NCI-H2029 (cell line): Measurements from ENCODE around the gene ANKRD40CL.
A peak's percentile ranks its signal among the peaks of the same experiment; 100 is the strongest.
"Not testable (repeated sequence)": the region's sequence is repeated elsewhere in the genome, so short reads cannot be mapped to it uniquely, and the experiment has no call there.

Experiments
- DNase-seq: peaks from one replicate; lab custom pipeline; 2025; lab: John Stamatoyannopoulos, UW

ANKRD40CL gene, protein sequence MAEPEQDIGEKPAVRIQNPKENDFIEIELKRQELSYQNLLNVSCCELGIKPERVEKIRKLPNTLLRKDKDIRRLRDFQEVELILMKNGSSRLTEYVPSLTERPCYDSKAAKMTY

DNA sequence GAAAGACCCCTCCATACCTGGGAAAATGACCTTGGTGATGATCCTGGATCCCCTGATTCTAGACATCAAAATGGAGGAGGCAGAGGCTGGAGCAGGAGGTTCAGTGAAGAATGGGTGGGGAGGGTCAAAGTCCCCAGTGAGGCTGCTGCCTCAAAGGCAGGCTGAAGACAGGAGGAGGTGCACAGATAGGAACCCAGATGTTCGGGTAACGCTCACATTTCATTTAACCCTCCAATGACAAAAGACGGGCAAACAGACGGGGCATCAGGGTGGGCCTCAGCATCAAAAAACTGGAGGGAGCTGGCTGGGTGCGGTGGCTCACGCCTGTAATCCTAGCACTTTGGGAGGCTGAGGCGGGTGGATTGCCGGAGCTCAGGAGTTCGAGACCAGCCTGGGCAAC is at the start of gene ANKRD40CL:
ANKRD40CL (minus strand) TSS at position 73 of the 400 bp plus-strand sequence. CDS start 605 bp downstream, outside the sequence.
- no peak for DNase-seq

DNA sequence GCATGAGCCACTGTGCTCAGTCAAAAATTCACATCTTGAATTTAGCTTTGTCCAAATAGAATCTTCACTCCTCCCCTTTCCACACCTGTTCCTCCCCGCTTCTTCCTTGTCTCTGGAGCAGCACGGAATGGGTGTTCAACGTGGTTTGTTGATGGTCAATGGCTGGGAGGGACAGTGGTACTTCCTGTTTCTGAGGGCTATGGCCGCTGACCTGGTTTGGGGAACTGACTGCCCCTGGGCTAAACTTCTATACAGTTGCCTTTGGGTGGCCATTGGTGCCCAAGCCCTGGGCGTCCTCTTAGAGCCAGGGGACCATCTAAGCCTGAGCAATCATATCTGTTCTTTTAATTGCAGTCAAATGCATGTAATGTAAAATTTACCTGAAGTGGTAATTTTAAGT is 49.0 kb upstream of the ANKRD40CL start:
- no peak for DNase-seq

DNA sequence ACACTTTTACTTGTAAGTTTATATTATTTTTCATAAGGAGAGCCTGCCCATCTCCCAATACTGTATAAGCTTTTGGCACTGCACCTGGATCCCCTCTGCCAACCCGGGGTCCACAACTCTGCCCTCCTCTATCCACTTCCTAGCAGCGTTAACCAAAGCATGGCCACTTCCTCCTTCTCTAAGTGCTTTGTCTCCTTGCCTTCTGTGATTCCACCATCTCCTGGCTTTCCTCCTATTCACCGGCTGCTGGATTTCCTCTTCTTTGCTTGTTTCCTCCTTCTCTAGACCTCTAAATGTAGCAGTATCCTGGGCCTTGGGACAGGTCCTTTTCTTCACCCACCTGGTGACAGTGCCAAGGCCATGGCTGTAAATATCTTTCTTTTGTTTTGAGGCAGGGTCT is 48.1 kb upstream of the ANKRD40CL start:
- no peak for DNase-seq

DNA sequence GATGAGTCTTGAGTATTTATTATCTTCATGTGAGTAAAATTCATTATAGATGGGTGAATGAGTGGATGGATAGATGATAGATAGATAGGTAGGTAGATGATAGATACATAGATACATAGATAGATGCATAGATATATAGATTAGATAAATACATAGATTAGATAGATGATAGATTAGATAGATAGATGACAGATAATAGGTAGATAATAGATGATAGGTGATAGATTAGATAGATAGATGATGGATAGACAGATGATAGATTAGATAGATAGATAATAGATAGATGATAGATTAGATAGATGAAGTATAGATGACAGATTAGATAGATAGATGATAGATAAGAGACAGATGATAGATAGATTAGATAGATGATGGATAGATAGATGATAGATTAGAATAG is 46.3 kb upstream of the ANKRD40CL start:
- DNase-seq = no peak

DNA sequence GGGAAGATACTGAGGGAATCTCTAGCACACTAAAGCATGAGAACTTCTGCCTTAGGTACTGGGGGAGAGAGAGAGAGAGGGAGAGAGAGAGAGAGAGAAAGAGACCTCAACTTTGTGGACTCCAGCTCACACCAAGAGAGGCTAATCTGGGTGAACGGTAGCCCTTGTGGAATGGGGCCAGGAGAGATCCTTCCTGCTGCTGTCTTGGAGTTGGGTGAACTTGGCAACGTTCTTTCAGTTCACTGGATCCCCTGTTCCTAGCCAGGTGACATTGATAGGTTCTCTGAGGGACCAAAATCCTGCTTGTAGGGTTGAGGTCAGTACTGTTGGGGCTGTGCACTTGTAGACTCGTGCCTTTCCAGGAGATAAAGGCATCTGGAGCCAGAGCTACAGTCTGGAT is 41.6 kb upstream of the ANKRD40CL start:
- no peak for DNase-seq

DNA sequence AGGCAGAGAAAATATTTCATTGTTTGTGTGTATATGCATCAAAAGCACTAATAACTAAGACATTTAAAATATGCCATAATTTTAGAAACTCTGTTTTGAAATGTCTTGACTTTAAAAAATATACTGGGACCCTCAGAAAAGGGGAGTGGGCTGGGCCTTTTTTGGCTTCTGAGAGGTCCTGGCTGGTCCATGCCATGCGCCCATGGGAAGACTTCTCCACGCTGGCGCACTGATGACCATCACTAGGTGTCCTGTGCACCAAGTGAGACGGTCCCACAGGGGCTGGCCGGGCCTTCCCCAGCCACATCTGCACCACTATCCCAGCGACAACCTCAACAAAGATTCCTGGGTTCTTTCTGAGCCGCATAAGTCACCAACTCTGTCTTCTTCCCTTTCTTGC is 41.1 kb upstream of the ANKRD40CL start:
- no peak for DNase-seq

DNA sequence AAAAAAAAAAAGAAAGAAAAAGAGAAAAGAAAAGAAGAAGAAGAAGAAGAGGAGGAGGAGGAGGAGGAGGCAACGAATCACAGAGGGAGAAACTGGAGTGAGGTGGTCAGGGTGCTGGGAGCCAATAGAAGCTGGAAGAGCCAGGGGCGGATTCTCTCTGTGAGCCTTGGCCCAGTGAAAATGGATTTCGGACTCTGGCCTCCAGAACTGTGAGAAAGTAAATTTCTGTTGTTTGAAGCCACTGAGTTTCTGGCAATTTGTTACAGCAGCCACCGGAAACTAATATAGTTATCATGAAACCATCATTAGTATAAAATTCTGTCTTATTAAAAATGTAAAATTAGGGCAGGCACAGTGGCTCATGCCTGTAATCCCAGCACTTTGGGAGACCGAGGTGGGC is 40.4 kb upstream of the ANKRD40CL start:
- DNase-seq = no peak

DNA sequence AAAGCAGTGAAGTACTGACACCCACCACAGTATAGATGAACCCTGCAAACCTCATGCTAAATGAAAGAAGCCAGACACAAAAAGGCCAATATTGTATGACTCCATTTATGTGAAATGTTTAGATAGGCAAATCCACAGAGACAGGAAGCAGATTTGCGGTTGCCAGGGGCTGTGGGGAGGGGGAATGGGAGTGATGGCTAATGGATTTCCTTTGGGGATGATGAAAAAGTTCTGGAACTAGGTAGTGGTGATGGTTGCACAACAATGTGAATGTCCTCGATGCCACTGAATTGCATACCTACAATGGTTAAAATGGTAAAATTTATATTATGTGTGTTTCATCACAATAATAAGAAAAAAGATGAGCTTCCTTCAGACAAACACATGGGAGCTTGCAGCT is 39.7 kb upstream of the ANKRD40CL start:
- no peak for DNase-seq

DNA sequence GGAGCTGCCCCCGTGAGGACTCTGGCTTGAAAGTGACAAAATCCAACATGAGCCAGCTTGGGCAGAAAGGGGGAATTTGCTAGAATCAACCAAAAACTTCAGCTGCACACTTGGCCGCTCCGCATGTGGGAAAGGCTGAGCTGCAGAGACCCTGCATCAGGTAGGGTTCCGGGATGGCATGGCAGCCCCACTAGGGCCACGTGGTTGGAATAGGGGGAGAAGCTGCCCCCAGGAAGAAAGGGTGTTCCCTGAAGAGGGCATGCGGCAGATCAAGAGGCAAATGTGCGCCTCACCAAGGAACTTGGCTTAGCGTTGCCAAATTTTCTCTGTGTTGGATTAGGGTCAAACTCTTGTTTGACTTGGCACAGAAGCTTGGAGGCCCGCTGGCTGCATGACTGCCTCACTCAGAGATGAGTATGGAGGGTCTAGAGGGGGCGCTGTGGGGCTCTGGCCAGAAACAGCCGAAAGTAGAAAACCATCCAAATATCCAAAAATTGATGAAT is 38.9 kb upstream of the ANKRD40CL start:
- peak; percentile 5 for DNase-seq

DNA sequence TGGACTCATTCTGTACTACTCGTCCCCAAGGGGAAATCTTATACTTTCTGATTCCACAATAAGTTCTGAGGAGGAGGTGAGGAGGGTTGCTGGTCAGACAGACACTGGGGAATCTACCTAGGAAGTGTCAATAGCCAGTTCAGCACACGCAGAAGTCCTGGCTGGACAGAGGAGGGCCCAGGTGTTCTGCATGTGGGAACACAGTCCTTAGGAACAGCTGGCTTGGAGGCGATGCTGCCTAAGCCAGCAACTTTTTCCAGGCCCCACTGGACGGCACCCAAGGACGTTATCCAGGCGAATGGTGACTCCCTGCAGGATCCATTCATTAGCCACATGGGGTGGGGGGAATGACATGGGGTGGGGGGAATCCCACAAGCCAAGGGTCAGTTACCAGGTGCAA is 38.2 kb upstream of the ANKRD40CL start:
- DNase-seq = no peak

DNA sequence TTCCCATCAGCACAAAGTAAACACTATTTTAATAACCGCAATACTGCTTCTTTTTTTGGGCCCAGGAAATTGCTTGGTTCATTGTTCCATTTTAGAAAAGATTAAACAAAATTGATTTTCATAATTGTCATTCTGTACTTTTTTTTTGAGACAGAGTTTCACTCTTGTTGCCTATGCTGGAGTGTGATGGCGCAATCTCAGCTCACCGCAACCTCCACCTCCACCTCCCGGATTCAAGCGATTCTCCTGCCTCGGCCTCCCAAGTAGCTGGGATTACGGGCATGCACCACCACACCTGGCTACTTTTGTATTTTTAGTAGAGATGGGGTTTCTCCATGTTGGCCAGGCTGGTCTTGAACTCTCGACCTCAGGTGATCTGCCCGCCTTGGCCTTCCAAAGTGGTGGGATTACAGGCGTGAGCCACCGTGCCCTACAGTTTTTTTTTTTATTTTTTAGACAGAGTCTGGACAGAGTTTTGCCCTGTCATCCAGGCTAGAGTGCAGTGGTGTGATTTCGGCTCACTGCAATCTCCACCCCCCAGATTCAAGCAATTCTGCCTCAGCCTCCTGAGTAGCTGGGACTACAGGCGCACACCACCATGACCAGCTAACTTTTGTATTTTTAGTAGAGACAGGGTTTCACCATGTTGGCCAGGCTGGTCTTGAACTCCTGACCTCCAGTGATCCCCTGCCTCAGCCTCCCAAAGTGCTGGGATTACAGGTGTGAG is 37.6 kb upstream of the ANKRD40CL start:
- DNase-seq = not testable (repeated sequence)

DNA sequence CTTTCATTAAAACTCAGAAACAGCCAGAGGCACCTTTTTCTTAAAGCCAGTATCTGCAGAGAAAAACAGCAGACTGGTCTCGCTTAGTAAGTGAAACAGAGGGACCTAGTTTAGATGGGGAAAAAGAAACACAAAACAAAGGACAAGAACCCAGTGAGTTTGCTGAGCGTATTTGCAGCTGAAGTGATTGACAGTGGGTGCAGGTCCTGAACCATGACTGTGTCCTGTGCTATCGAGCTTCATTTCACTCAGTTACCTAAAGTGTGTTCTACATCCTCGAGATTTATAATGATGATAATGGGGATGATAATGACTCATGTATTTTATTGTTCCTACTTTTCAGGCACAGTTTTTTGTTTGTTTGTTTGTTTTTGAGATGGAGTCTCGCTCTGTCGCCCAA is 36.4 kb upstream of the ANKRD40CL start:
- no peak for DNase-seq

DNA sequence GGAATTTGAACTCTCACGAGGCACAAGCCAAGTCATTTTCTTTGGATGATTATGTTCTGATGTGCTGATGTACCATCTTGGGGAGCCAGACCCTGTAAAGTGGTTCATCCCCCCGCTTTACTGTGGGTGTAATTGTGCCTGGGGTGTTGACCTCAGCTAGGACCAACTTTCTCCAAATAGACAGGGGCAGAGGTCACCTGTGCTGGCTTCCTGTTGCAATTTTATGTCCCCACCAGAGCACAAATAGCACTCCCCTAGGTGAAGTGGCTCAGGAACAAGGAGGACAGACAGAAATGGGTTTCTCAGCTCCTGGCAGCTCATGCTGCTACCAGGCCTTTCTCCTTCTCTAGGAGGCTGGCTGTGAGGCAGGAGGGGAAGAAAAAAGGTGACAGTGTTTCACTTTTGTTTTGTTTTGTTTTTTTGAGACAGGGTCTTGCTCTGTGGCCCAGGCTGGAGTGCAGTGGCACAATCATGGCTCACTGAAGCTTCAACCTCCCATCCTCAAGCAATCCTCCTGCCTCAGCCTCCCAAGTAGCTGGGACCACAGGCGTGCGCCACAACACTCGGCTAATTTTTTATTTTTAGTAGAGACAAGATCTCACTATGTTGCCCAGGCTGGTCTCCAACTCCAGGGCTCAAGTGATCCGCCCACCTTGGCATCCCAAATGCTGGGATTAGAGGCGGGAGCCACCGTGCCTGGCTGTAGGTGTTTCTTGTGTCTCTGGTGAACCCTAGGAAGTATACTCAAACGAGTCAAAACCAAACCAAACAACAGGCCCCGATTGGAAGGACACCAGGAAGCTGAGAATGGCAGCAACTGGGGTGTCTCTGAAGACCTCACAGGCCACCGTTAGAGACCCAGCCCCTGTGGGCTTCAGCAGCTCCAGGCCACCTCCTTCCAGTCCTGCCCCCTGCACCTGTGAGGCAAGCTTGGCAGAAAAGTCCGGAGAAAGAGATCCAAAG is 35.6 kb upstream of the ANKRD40CL start:
- no peak for DNase-seq

DNA sequence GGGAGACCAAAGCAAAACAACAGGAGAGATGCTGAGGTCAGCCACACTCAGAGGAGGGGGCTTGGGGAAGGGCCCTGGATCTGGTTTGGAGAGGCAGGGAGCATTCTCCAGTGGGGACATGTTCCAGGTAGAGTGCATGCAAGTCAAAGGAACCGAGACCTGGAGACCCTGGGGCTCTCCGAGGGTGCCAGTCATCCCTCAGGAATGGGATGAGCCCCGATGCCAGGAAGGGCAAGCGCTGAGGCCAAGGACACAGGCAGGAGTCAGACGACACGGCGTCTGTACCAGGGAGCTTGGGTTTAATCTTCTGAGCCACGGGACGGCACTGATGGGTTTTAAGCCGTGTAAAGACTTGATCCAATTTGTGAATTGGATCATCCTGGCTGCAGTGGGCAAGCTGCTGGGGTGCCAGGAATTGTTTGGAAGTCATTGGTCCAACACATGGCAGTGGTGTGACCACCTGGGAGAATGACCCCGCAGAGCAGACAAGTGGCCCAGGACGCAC is 32.9 kb upstream of the ANKRD40CL start:
- DNase-seq = no peak

DNA sequence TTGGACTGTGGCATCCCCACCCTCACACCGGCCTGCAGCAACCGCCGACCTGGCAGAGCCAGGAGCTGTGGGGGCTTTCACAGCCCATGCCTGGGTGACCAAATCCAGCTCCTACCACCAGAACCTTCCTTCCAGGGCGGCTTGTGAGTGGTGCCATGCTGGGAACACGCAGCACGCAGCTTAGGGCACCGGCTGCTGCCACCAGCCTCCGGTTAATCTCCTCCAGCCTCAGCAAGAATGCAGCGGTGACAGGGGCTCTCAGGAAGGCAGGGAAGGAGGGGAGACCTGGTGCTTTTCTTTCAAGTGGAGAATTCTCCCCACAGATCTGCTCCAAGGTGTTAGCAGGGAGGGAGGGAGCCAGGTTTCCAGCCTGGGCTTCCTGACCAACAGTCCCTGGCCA is 32.3 kb upstream of the ANKRD40CL start:
- no peak for DNase-seq

DNA sequence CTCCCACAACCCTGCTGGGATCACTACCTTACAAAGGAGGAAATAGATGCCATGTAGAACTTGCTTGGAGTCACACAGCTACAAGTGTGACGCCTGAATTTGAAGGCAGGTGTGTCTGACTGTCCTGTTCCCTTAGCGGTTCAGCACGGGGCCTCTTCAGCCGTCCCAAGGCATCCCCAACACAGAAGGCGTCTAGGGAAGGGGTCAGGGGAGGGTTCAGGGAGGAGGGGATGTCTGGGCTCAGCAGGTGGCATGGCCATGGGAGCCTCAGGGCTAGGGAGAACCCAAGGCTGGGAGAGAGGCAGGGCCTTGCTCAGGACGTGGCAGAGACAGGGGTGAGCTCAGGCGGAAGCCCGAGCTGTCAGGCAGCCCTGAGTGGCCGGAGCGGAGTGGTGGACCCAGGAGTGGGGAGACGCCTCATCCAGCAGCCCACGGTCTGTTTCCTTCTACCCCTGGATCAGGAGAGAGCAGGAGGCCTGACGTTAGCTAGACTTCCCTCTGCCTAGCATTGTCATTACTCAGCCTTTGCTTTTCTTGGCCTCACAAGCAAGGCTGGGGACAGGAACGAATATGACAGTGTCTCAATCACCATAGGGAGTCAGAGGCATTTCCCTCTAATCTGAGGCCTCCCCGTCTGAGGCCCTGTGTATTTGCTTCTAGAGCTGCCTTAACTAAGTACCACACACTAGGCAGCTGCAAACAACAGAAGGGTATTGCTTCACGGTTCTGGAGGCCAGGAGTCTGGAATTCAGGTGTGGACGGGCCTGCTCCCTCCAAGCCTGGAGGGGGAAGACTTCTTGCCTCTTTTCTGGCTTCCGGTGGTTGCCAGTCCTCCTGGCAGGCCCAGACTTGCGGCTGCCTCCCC is 31.3 kb upstream of the ANKRD40CL start:
- DNase-seq = no peak

DNA sequence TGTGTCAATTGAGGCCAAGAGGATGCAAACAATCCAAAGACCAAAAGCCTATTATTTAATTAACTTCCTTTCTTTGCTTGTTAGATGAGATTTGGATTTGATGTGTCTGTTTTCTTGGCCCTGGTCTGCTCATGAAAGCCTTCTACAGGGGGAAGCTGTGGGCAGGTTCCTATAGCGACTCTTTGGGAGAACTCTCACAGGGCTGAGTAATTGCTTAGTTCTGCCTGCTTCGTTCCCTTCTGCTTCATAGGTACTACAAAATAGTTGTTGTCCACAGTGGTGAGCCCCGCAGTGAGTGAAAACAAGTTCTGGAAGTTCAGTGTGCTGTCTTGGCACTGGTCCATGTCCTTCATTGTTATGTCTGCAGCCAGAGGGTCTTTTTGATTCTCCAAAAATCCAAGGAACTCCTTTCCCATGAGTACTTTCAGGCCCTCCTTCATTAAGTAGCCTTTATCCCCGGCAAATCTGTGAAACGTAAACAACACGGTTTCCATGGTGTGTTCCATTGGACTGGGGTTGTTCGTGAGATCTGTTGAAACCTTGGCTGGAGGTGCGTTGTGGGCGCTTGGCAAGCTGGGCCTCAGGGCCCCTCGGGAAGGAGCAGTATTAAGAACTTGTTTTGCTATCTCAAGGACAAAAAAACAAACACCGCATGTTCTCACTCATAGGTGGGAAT is 30.0 kb upstream of the ANKRD40CL start:
- no peak for DNase-seq

DNA sequence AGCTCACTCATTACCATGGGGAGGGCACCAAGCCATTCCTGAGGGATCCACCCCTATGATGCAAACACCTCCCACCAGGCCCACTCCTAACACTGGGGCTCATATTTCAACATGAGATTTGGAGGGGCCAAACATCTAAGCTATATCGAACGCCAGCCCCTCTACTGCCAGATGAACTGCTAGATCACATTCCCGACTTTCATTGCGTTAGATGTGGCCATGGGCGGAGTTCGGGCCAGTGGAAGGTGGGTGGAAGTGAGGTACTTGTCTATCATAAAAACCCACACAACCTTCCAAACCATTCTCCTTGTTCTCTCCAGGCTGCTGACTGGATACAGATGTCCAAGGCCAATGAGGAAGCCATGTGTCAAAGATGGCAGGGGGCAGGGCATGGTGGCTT is 27.0 kb upstream of the ANKRD40CL start:
- DNase-seq = no peak

DNA sequence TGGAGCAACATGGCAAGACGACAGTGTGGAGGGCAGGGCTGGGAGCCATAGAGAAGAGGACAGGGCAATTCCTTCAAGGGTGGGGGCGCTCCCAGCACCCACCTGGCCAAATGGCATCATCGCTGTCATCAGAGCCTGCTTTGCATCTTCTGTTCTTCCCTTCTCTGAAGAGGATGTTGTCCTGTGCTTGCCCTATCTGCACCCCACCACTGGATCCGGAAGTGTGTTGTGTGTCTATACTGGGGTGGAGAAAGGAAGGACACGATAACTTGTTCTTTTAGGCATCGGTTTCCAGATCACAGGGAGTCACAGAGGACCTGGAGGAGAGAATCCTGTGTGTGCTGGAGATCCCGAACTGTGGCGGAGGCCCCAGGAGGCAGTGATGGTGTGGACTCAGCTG is 25.7 kb upstream of the ANKRD40CL start:
- DNase-seq = no peak

DNA sequence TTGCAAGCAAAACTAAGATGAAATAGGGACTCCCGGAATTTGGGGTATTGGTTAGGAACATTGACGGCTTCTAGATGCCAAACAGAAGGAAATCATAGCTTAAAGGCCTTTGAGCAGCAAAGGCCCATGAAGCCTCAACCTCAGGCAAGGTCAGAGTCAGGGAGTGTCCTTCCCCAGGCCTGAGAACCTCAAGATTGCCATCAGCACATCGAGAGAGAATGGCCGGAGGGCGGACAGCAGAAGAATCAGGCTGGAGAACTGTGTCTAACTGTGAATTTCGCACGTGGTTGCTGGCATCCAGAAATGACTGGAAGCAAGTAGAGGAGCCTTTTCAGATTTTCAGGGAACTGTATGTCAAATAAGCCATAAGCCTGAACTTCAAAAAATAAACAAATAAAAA is 24.8 kb upstream of the ANKRD40CL start:
- no peak for DNase-seq

DNA sequence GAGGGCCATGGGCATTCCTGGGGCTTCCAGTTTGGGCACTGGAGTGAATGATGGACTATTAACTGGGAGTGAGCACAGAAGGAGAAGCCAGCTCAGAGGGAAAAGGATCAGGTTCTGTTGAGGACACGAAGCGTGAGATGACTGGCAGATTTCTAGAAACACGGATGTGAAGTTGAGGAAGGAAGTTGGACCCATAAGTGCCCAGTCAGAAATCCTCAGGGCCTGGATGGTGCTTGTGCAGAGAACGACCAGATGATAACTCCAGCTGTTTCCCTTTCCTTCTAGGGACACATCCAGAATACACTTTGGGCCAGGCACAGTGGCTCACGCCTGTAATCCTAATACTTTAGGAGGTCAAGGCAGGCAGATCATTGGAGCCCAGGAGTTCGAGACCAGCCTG is 23.3 kb upstream of the ANKRD40CL start:
- DNase-seq = no peak
